Ishikawa (cell line): ENCODE measurements around the gene NLRP1.

Experiments used
- CEBPB ChIP-seq: IDR thresholded peaks from 2 replicates; pipeline ENCODE4 v1.6.1; 2012
- CREB1 ChIP-seq: IDR thresholded peaks from 2 replicates; pipeline ENCODE4 v1.6.1; 2012; ENCODE audit warnings: low read depth
- EGR1 ChIP-seq: IDR thresholded peaks from 2 replicates; pipeline ENCODE4 v1.6.1; 2012
- EP300 ChIP-seq: IDR thresholded peaks from 2 replicates; pipeline ENCODE4 v1.6.1; 2012; ENCODE audit warnings: borderline replicate concordance
- FOXM1 ChIP-seq: IDR thresholded peaks from 2 replicates; pipeline ENCODE4 v1.6.1; 2012; ENCODE audit warnings: low read depth, borderline replicate concordance
- NFIC ChIP-seq: IDR thresholded peaks from 2 replicates; pipeline ENCODE4 v1.6.1; 2012
- RAD21 ChIP-seq: IDR thresholded peaks from 2 replicates; pipeline ENCODE4 v1.6.1; 2012; ENCODE audit warnings: low read depth
- TAF1 ChIP-seq: IDR thresholded peaks from 2 replicates; pipeline ENCODE4 v1.6.1; 2012; ENCODE audit warnings: low read depth, mild to moderate bottlenecking
- TCF12 ChIP-seq: IDR thresholded peaks from 2 replicates; pipeline ENCODE4 v1.6.1; 2012; ENCODE audit warnings: low read depth
- TEAD4 ChIP-seq: IDR thresholded peaks from 2 replicates; pipeline ENCODE4 v1.6.1; 2012
- YY1 ChIP-seq: IDR thresholded peaks from 2 replicates; pipeline ENCODE4 v1.6.1; 2012; ENCODE audit warnings: low read depth
- ZBTB7A ChIP-seq: IDR thresholded peaks from 2 replicates; pipeline ENCODE4 v1.6.1; 2012; ENCODE audit warnings: low read depth
- TF ChIP-seq, protein P1 (sequence below): IDR thresholded peaks from 2 replicates; pipeline ENCODE4 v1.6.1; 2012; ENCODE audit warnings: low read depth, mild to moderate bottlenecking
- TF ChIP-seq, protein P2 (sequence below): IDR thresholded peaks from 2 replicates; pipeline ENCODE4 v1.6.1; 2012
- TF ChIP-seq, protein P3 (sequence below): IDR thresholded peaks from 2 replicates; pipeline ENCODE4 v1.6.1; 2012

NLRP1 gene

GRCh38 chr17:5526821-5527598 is 57.3 kb downstream of the NLRP1 start:
- TF ChIP-seq FOXM1 (no peak), EGR1 (no peak), EP300 (no peak), RAD21 (no peak), TCF12 (no peak), ZBTB7A (no peak), CEBPB (no peak), TAF1 (no peak), CREB1 (no peak), TEAD4 (no peak), YY1 (no peak), NFIC (no peak)
- TF ChIP-seq, protein P1, sequence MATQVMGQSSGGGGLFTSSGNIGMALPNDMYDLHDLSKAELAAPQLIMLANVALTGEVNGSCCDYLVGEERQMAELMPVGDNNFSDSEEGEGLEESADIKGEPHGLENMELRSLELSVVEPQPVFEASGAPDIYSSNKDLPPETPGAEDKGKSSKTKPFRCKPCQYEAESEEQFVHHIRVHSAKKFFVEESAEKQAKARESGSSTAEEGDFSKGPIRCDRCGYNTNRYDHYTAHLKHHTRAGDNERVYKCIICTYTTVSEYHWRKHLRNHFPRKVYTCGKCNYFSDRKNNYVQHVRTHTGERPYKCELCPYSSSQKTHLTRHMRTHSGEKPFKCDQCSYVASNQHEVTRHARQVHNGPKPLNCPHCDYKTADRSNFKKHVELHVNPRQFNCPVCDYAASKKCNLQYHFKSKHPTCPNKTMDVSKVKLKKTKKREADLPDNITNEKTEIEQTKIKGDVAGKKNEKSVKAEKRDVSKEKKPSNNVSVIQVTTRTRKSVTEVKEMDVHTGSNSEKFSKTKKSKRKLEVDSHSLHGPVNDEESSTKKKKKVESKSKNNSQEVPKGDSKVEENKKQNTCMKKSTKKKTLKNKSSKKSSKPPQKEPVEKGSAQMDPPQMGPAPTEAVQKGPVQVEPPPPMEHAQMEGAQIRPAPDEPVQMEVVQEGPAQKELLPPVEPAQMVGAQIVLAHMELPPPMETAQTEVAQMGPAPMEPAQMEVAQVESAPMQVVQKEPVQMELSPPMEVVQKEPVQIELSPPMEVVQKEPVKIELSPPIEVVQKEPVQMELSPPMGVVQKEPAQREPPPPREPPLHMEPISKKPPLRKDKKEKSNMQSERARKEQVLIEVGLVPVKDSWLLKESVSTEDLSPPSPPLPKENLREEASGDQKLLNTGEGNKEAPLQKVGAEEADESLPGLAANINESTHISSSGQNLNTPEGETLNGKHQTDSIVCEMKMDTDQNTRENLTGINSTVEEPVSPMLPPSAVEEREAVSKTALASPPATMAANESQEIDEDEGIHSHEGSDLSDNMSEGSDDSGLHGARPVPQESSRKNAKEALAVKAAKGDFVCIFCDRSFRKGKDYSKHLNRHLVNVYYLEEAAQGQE: no peak
- TF ChIP-seq, protein P2, sequence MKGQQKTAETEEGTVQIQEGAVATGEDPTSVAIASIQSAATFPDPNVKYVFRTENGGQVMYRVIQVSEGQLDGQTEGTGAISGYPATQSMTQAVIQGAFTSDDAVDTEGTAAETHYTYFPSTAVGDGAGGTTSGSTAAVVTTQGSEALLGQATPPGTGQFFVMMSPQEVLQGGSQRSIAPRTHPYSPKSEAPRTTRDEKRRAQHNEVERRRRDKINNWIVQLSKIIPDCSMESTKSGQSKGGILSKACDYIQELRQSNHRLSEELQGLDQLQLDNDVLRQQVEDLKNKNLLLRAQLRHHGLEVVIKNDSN: no peak
- TF ChIP-seq, protein P3, sequence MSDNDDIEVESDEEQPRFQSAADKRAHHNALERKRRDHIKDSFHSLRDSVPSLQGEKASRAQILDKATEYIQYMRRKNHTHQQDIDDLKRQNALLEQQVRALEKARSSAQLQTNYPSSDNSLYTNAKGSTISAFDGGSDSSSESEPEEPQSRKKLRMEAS: no peak

- no peak for TF ChIP-seq TCF12
- no peak for TF ChIP-seq NFIC
- no peak for TF ChIP-seq YY1
- TF ChIP-seq FOXM1: no peak
- no peak for TF ChIP-seq CEBPB
- TF ChIP-seq, protein P1: no peak
- TF ChIP-seq EGR1: no peak
- no peak for TF ChIP-seq CREB1
- TF ChIP-seq RAD21: no peak
- no peak for TF ChIP-seq TAF1
- TF ChIP-seq ZBTB7A: no peak
- TF ChIP-seq, protein P2: no peak
- no peak for TF ChIP-seq TEAD4
Observed at GRCh38 chr17:5523249-5523648, 61.1 kb downstream of the NLRP1 start.

GRCh38 chr17:5522476-5522875 is 61.8 kb downstream of the NLRP1 start:
- TF ChIP-seq CREB1: no peak
- TF ChIP-seq FOXM1: no peak
- TF ChIP-seq EGR1: no peak
- no peak for TF ChIP-seq EP300
- TF ChIP-seq, protein P3: no peak
- no peak for TF ChIP-seq ZBTB7A
- TF ChIP-seq TEAD4: no peak
- no peak for TF ChIP-seq TAF1
- no peak for TF ChIP-seq NFIC
- no peak for TF ChIP-seq YY1
- TF ChIP-seq RAD21: no peak
- TF ChIP-seq, protein P1: no peak
- TF ChIP-seq, protein P2: no peak
- no peak for TF ChIP-seq CEBPB
- TF ChIP-seq TCF12: no peak
